ENCODE results near the gene MAP7.

The MAP7 gene

DNA sequence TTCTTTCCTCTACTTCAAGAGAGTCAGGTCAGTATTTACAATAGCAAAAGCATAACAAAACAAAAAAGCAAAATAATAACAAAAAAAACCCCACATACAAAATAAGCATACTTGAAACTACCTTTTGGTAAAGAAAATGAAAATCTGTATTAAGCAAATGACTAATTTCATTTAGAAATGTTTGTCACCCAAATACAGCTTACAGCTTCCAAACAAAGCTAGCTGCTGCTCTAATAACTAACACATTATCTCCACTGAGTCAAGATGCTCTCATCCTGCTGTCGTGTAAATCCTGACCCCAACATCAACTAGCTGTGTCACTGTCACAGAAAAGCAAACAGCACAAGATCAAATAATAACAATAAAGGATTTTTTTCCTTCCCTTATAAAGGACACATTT is 21.7 kb downstream of the MAP7 start:
- DNase-seq = no peak

DNA sequence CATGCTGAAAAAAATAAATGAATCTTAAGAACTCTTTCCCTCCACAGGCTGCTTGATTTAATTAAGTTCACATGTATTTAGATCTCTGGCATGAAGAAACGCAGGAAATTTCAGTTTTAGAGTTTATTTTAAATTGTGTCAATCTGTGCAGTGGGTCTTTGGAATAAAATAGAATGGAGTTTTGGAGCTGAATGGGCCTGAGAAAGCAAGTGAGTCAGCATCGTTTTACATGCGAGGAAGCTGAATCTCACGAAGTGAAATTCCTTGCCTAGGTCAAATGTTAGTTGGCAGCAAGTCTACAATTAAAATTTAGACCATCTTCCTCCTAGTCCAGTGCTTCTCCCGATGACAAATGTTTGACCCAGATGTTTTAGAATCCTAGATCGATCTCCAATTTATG is 22.4 kb downstream of the MAP7 start:
- no peak for DNase-seq

GRCh38 chr6:136526937-136527336 is 23.3 kb downstream of the MAP7 start:
- no peak for DNase-seq

DNA sequence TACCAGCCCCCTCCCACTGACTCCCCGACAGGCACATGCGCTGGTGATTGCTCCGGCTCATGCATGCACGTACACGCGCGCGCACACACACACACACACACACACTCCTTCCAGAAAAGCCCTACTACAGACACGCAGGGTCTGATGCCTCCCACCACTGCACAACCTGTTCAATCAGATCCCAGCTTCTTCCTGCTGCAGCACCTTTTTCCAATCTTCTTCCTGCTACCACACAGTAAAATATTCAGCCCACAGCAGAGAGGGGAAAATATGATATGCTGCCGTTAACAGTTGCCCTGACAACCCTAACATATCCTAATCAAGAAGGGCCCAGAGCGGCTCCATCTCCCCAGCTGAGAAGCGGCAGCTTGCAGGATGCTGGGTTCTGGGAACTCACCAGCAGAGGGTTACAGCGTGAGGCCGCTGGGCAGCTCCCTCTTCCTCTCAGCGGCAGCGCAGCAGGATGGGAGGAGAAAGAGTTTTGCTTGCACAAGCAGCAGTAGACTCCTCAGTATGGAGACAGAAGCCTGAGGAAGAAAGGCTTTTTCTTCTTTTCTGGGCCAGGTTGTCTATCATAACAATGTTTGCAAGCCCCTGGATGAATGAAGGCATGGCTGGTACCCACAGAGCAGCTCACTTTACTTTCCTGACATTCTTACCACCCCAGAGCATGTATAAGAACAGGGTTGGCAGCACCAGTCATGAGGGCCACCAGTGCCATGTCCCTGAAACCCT is 23.9 kb downstream of the MAP7 start:
- no peak for DNase-seq

DNA sequence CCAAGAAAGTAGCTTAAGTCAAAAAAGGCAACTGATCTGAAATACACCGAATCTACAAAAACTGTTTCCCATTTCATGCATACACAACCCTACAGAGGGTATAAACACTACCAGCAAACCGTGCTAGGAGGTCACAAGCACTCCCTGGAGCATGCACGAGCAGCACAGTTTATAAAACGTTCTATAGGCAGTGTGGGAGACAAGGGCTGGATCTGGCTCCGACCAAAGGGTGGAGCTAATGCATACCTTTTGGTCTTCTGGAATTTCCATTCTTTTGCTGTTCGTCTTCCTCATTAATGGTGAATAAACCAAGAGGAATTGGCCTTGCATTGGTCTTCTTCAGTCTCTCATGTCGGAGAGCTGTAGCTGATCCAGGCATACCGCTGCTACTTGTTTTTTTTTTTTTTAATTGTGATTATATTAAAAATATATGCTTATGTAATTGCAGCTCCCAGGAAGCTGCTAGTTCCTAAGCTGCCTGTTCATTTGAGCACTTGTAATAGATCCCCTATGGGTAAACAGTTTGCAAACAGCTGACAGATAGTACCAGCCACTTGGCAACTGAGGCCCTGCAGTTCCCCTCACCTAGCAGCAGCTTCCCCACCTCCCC is 24.5 kb downstream of the MAP7 start:
- DNase-seq = no peak

- no peak for DNase-seq
Measured at GRCh38 chr6:136524936-136525413, 25.2 kb downstream of the MAP7 start.

- DNase-seq = no peak
Measured at GRCh38 chr6:136524339-136524935, 25.8 kb downstream of the MAP7 start.

DNA sequence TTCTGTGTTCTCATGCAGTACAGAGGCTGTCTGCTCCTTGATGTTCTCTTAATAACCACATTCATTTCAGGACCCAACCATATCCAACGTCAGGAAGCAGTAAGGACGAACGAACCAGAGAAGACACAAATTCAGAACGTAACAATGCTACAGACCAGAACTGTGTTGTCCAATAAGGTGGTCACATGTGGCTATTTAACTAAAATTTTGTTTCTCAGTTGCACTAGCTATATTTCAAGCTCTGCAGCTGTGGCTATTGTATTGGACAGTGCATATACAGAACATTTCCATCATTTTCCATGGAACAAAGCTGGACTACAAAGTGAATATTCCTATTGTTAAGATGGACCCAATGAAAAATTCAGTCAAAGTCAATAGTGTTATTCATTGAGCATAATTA is 27.0 kb downstream of the MAP7 start:
- no peak for DNase-seq

- DNase-seq = no peak
Measured at GRCh38 chr6:136522636-136523035, 27.6 kb downstream of the MAP7 start.

GRCh38 chr6:136521911-136522310 is 28.3 kb downstream of the MAP7 start:
- DNase-seq = no peak

- no peak for DNase-seq
Measured at GRCh38 chr6:136521427-136521826, 28.8 kb downstream of the MAP7 start.

DNA sequence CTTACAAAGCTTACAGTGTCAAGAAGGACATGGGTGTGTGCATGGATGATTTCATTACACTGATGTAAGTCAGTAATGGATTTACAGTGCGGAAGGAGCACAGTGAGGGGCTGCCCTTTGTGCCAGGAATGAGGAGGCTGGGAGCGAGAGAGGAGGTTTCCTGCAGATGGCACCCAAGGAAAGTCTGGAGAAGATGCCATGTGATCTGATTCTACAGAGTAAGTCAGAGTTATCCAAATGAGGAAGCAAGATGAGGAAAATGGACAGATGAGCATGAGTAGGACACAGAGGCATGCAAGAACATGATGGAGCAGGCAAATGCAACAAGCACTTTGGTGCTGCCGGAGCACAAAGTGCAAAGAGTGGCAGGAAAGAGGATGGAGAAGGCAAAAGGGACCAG is 29.7 kb downstream of the MAP7 start:
- no peak for DNase-seq

DNA sequence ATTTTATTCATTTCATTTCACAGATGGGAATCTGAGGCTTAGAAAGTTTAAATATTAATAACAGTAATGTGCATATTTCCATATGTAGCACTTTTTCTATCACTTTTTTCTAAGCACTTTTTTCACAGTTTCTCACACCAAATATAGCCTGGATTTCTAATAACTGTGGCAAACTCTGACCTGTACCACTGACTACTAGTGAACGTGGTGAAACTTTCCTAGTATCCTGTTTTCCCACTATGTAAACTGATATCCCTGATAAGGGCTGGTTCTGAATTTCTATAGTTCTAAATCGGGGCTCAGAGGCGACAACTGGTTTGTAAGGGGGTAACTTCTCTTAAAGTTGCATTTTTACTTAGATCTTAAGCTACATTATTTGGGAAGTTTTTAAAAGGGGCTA is 32.6 kb downstream of the MAP7 start:
- DNase-seq = no peak

- DNase-seq = no peak
Measured at GRCh38 chr6:136517002-136517401, 33.2 kb downstream of the MAP7 start.

DNA sequence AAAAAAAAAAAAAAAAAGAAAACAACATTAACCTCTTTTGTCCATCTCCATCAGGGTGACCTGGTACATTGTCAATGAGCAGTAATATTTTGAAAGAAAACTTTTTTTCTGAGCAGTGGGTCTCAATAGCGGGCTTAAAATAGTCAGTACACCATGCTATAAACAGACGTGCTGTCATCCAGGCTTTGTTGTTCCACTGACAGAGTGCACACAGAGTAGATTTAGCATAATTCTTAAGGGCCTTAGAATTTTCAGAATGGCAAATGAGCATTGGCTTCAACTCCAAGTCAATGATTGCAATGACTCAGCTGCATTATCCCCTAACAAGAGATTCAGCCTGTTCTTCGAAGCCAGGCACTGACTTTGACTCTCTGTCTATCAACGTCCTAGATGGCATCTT is 35.6 kb downstream of the MAP7 start:
- DNase-seq = no peak

DNA sequence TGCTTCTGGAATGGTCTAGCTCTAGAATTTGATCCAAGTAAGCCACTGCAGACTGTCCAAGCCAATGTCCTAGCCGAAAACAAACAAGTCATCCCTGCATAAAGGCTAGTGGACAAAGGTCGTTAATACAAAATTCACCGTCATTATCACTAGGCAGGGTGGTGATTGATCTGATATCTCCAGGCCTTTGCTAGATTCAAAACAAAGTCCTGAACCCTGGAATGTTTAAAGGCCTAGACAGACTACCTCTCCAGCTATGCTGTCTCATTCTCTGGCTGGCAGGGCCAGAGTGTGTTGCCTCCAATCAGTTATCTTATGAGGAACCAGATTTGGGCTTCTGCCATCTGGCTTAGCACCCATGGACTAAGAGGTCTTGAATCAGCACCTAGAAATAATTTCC is 38.3 kb downstream of the MAP7 start:
- no peak for DNase-seq

- DNase-seq = no peak
Measured at GRCh38 chr6:136511397-136511796, 38.8 kb downstream of the MAP7 start.

- no peak for DNase-seq
Measured at GRCh38 chr6:136510782-136511181, 39.4 kb downstream of the MAP7 start.

GRCh38 chr6:136510299-136510698 is 39.9 kb downstream of the MAP7 start:
- DNase-seq = no peak

DNA sequence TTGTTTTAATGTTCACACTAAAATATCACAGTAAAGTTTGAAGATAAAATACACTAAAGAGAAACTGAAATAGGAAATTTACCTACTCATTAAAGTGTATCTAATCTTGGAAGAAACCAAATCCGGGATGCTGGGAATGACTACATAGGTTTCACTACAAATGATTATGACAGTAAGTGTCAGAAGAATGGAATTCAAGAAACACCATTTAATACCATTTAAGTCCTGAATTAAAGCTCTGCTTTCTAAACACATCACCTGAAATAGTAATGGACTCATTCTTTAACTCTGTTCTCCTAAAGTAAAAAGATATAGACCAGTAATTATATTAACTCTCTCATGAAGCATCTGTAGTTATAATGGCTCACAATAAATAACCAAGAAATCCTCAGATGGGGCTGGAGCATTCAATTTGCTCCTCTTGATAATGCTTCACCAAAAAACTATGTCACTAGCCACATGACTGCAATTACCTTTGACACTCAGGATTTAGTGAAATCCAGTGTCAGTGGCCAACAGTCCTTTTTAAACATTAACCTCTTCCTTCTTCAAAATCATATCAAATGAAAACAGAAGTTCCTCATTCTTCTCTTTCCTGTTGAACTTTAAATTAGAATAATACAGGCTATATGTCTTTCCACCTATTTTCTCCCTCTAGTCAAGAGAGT is 41.4 kb downstream of the MAP7 start:
- no peak for DNase-seq

- DNase-seq = no peak
Measured at GRCh38 chr6:136506124-136506799, 44.0 kb downstream of the MAP7 start.

GRCh38 chr6:136503303-136504029 is 46.8 kb downstream of the MAP7 start:
- no peak for DNase-seq

- DNase-seq = no peak
Measured at GRCh38 chr6:136502786-136503185, 47.4 kb downstream of the MAP7 start.
